Panc1 (cell line): ENCODE results near the gene RGS17.

Experiments used
- POLR2AphosphoS5 ChIP-seq: IDR thresholded peaks from 2 replicates; pipeline ENCODE4 v1.6.1; 2012; ENCODE audit warnings: mild to moderate bottlenecking, low read depth, low read length, moderate library complexity
- SIN3A ChIP-seq: IDR thresholded peaks from 2 replicates; pipeline ENCODE4 v1.6.1; 2012; ENCODE audit warnings: low read depth, mild to moderate bottlenecking, low read length, moderate library complexity, borderline replicate concordance; ENCODE audit not compliant: insufficient read depth
- TCF7L2 ChIP-seq: IDR thresholded peaks from 2 replicates; pipeline ENCODE4 v1.6.1; 2011; ENCODE audit warnings: mild to moderate bottlenecking, low read depth, low read length, inconsistent platforms
- TF ChIP-seq, protein P1 (sequence below): fragments of 450-650 bp; IDR thresholded peaks from 2 replicates; pipeline ENCODE4 v1.5.1; 2017; ENCODE audit warnings: mild to moderate bottlenecking
- TF ChIP-seq, protein P2 (sequence below), 2 experiments: IDR thresholded peaks; 2 replicates each; pipeline ENCODE4 v1.6.1; 2011 to 2012; ENCODE audit warnings: low read depth in 2 of 2, control low read depth in 1 of 2, low read length in 1 of 2, mild to moderate bottlenecking in 1 of 2, moderate library complexity in 1 of 2; ENCODE audit not compliant: insufficient read depth in 1 of 2

DNA sequence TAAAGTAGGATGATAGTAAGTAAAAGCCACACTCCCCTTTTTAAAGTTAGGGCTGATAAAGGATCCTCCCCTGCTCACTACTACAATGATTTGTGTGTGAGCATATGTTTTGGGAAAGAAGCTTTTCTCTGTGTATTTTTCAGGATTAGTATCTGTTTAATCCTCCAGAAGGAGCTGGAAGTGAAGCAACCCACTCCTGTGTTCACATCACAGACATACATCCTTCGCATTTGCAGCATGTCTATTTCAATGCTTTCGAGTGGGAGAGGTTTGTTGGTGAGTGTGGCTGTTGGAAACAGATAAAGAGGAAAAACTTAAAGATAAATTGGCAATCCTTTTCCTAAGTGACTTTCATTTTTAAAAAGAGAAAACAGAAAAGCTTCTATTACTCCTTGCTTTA, 31.6 kb upstream of the RGS17 start:
- TF ChIP-seq, protein P1, sequence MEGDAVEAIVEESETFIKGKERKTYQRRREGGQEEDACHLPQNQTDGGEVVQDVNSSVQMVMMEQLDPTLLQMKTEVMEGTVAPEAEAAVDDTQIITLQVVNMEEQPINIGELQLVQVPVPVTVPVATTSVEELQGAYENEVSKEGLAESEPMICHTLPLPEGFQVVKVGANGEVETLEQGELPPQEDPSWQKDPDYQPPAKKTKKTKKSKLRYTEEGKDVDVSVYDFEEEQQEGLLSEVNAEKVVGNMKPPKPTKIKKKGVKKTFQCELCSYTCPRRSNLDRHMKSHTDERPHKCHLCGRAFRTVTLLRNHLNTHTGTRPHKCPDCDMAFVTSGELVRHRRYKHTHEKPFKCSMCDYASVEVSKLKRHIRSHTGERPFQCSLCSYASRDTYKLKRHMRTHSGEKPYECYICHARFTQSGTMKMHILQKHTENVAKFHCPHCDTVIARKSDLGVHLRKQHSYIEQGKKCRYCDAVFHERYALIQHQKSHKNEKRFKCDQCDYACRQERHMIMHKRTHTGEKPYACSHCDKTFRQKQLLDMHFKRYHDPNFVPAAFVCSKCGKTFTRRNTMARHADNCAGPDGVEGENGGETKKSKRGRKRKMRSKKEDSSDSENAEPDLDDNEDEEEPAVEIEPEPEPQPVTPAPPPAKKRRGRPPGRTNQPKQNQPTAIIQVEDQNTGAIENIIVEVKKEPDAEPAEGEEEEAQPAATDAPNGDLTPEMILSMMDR = no peak
- TF ChIP-seq SIN3A (no peak), POLR2AphosphoS5 (no peak), TCF7L2 (no peak)
- TF ChIP-seq, protein P2, sequence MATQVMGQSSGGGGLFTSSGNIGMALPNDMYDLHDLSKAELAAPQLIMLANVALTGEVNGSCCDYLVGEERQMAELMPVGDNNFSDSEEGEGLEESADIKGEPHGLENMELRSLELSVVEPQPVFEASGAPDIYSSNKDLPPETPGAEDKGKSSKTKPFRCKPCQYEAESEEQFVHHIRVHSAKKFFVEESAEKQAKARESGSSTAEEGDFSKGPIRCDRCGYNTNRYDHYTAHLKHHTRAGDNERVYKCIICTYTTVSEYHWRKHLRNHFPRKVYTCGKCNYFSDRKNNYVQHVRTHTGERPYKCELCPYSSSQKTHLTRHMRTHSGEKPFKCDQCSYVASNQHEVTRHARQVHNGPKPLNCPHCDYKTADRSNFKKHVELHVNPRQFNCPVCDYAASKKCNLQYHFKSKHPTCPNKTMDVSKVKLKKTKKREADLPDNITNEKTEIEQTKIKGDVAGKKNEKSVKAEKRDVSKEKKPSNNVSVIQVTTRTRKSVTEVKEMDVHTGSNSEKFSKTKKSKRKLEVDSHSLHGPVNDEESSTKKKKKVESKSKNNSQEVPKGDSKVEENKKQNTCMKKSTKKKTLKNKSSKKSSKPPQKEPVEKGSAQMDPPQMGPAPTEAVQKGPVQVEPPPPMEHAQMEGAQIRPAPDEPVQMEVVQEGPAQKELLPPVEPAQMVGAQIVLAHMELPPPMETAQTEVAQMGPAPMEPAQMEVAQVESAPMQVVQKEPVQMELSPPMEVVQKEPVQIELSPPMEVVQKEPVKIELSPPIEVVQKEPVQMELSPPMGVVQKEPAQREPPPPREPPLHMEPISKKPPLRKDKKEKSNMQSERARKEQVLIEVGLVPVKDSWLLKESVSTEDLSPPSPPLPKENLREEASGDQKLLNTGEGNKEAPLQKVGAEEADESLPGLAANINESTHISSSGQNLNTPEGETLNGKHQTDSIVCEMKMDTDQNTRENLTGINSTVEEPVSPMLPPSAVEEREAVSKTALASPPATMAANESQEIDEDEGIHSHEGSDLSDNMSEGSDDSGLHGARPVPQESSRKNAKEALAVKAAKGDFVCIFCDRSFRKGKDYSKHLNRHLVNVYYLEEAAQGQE (IDR thresholded peaks at IDR 0.05; ENCODE audit: insufficient read depth in 1 of 2, low read depth in 2 of 2, low read length in 1 of 2) = no peak
